ENCODE data around the gene APLNR.

DNA sequence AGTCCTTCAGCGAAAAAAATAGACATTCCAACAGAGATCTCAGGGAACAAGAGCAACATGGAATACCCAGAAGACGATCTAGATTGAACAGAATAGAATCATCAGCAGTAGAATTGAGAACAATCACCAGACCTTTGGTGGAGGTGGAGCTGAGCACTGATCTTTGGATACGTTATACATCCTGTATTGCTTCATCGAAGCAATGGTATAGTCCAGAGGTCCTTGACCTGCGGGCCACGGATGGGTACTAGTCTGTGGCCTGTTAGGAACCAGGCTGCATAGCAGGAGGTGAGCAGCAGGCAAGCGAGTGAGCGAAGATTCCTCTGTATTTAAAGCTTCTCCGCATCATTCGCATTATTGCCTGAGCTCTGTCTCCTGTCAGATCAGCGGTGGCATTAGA lies 37.7 kb downstream of the APLNR start:
- TF ChIP-seq, protein P1, sequence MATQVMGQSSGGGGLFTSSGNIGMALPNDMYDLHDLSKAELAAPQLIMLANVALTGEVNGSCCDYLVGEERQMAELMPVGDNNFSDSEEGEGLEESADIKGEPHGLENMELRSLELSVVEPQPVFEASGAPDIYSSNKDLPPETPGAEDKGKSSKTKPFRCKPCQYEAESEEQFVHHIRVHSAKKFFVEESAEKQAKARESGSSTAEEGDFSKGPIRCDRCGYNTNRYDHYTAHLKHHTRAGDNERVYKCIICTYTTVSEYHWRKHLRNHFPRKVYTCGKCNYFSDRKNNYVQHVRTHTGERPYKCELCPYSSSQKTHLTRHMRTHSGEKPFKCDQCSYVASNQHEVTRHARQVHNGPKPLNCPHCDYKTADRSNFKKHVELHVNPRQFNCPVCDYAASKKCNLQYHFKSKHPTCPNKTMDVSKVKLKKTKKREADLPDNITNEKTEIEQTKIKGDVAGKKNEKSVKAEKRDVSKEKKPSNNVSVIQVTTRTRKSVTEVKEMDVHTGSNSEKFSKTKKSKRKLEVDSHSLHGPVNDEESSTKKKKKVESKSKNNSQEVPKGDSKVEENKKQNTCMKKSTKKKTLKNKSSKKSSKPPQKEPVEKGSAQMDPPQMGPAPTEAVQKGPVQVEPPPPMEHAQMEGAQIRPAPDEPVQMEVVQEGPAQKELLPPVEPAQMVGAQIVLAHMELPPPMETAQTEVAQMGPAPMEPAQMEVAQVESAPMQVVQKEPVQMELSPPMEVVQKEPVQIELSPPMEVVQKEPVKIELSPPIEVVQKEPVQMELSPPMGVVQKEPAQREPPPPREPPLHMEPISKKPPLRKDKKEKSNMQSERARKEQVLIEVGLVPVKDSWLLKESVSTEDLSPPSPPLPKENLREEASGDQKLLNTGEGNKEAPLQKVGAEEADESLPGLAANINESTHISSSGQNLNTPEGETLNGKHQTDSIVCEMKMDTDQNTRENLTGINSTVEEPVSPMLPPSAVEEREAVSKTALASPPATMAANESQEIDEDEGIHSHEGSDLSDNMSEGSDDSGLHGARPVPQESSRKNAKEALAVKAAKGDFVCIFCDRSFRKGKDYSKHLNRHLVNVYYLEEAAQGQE (IDR thresholded peaks at IDR 0.05; ENCODE audit: low read depth), result no peak
- TF ChIP-seq EP300 (IDR thresholded peaks at IDR 0.05; ENCODE audit: borderline replicate concordance), result no peak

All from Ishikawa (cell line).